ENCODE data around the gene AKAP5. TPM values are rescaled to one million over a fixed set of nuclear protein-coding genes. Genes with fewer than 3 reads are reported as not detected.

The AKAP5 gene
- total RNA-seq, 1 donor from 2014 or later: 1.3 TPM

DNA sequence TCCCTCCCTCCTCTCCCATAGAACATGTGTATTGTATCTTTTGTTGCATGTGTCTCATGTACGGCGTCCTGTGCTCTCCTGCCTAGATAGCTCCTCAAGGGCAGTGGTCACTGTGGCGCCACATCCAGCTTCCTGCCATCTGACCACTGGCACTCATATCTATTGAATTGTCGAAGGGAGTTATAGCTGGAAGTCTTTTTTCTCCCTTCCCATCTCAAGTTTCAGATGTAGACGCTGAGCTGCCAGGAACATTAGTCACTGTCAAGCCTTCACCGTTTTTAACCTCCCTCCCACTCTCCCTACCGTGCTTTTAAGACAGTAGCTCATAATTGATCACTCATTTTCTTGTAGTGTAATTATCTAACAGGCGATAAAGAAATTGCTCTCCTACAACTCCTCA lies 44.1 kb upstream of the AKAP5 start:
- Mint-ChIP-seq H3K4me3 (no peak overlapping the region), H3K9me3 (no peaks in the 10 kb centered on the region), H3K4me1 (peaks cover 10% of the 10 kb centered on the region), H3K27ac (ENCODE audit: unreplicated experiment) (no peak overlapping the region), H3K36me3 (ENCODE audit: low read depth) (peaks cover 35% of the 10 kb centered on the region), H3K27me3 (ENCODE audit: low read depth) (no peaks in the 10 kb centered on the region)
- no peak for DNase-seq (ENCODE audit: low read depth, low spot score)
- TF ChIP-seq, protein P1, sequence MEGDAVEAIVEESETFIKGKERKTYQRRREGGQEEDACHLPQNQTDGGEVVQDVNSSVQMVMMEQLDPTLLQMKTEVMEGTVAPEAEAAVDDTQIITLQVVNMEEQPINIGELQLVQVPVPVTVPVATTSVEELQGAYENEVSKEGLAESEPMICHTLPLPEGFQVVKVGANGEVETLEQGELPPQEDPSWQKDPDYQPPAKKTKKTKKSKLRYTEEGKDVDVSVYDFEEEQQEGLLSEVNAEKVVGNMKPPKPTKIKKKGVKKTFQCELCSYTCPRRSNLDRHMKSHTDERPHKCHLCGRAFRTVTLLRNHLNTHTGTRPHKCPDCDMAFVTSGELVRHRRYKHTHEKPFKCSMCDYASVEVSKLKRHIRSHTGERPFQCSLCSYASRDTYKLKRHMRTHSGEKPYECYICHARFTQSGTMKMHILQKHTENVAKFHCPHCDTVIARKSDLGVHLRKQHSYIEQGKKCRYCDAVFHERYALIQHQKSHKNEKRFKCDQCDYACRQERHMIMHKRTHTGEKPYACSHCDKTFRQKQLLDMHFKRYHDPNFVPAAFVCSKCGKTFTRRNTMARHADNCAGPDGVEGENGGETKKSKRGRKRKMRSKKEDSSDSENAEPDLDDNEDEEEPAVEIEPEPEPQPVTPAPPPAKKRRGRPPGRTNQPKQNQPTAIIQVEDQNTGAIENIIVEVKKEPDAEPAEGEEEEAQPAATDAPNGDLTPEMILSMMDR (conservative IDR thresholded peaks at IDR 0.05): no peak

DNA sequence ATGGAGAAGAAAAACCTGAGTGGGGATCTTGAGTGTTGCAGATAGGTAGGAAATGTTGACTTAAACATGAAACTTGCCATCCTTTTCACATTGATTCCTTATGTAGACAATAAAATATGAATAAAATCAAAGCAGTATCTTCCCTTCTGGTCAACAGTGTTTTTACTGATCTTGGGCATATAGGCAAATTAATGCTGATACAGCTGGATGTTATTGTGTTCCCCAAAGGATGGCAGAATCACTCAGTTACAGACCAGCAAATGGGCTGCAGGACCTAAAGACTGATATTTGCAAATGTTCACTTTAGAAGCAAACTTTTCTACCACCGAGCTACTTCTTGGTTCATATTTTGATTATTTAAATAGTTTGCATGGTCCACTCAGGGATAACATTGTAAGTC lies 43.3 kb upstream of the AKAP5 start:
- H3K4me3 Mint-ChIP-seq: no peak overlapping the region

DNA sequence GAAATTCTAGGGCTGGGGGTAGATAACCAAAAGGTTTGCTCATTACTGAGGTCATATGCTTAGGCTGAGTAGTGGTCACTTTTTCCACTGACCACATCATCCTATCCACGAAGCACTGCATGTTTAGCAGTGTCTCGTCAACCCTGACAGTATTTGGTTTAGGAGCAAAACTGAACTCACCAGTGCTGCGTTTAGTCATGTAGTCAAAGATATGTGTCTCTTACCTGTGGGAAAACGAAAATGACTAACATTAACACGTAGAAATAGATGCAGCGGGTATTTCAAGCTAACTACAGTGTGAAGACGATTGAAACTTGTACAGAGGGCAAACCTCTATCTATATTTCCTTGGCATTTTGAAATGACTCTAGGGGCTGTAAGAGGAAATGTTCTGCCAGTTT lies 42.5 kb upstream of the AKAP5 start:
- TF ChIP-seq, protein P1 (conservative IDR thresholded peaks at IDR 0.05): no peak
- Mint-ChIP-seq H3K36me3 (ENCODE audit: low read depth) (peaks cover 41% of the 10 kb centered on the region), H3K4me1 (peaks cover 10% of the 10 kb centered on the region), H3K27ac (ENCODE audit: unreplicated experiment) (no peak overlapping the region), H3K9me3 (no peaks in the 10 kb centered on the region), H3K27me3 (ENCODE audit: low read depth) (no peaks in the 10 kb centered on the region), H3K4me3 (no peak overlapping the region)
- DNase-seq (ENCODE audit: low read depth, low spot score): no peak

More for the DNA sequence above, 43.3 kb upstream of the AKAP5 start:
- Mint-ChIP-seq H3K4me1 (peaks cover 10% of the 10 kb centered on the region), H3K27ac (ENCODE audit: unreplicated experiment) (no peak overlapping the region), H3K27me3 (ENCODE audit: low read depth) (no peaks in the 10 kb centered on the region), H3K36me3 (ENCODE audit: low read depth) (peaks cover 37% of the 10 kb centered on the region), H3K9me3 (no peaks in the 10 kb centered on the region)
- no peak for DNase-seq (ENCODE audit: low read depth, low spot score)
- TF ChIP-seq, protein P1 (conservative IDR thresholded peaks at IDR 0.05): no peak

DNA sequence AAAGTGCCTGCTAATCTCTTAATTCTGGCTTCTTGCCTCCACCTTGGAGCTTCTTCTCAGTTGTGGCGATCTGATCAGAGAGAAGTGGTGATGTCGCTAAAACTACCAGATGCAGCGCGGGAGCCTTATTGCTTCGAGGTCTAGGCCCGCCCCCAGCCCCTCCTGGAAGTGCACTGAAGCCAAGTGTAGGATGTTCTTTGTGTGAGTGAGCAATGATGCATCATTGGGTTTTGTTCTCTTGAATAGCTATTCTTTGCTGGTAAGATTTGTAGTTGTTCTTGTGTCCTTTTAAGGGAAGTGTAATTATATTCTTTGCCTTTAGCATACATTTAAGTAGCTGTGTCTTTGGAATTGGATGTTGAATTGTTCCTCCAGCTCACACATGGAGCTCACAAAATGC lies 41.3 kb upstream of the AKAP5 start:
- peak overlapping the region; percentile 89 for H3K27ac Mint-ChIP-seq (ENCODE audit: unreplicated experiment)
- TF ChIP-seq, protein P1 (conservative IDR thresholded peaks at IDR 0.05): no peak
- no peaks in the 10 kb centered on the region for H3K27me3 Mint-ChIP-seq (ENCODE audit: low read depth)
- DNase-seq (ENCODE audit: low read depth, low spot score): no peak
- peaks cover 10% of the 10 kb centered on the region for H3K4me1 Mint-ChIP-seq
- H3K36me3 Mint-ChIP-seq (ENCODE audit: low read depth): peaks cover 41% of the 10 kb centered on the region
- no peaks in the 10 kb centered on the region for H3K9me3 Mint-ChIP-seq
- H3K4me3 Mint-ChIP-seq: no peak overlapping the region

DNA sequence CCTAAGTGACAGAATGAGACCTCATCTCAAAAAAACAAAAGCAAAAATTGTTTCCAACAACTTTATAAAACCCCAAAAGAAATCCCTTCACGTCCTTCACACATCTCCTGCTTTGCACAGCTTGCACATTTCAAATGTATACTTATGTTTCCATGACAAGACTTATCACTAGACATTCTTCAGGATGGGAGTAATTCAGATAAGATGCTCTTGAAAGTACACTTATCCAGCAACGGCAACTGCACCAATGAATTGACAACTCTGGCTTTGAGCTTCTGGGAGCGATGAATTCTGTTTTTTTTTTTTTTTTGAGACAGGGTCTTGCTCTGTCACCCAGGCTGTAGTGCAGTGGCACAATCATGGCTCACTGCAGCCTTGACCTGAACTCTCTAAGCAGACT lies 30.8 kb upstream of the AKAP5 start:
- Mint-ChIP-seq H3K36me3 (ENCODE audit: low read depth) (peaks cover 14% of the 10 kb centered on the region), H3K4me3 (no peak overlapping the region), H3K9me3 (no peaks in the 10 kb centered on the region), H3K4me1 (no peaks in the 10 kb centered on the region), H3K27me3 (ENCODE audit: low read depth) (no peaks in the 10 kb centered on the region), H3K27ac (ENCODE audit: unreplicated experiment) (no peak overlapping the region)
- TF ChIP-seq, protein P1 (conservative IDR thresholded peaks at IDR 0.05): no peak
- DNase-seq (ENCODE audit: low read depth, low spot score): no peak
